K562 (cell line): ENCODE measurements around the gene PIH1D1.

Experiments used
- BHLHE40 ChIP-seq: IDR thresholded peaks from 2 replicates; pipeline ENCODE4 v1.6.1; 2011; ENCODE audit warnings: low read length, improper control_type of control experiment
- BRF1 ChIP-seq: IDR thresholded peaks from 3 replicates; pipeline ENCODE4 v1.6.1; 2011; ENCODE audit warnings: borderline replicate concordance, mild to moderate bottlenecking; ENCODE audit not compliant: insufficient read length; ENCODE audit errors: extremely low read depth
- JUND ChIP-seq, 2 experiments: IDR thresholded peaks; 2 replicates in 1 of 2; 3 replicates in 1 of 2; pipeline ENCODE4 v1.6.1; 2011; ENCODE audit warnings: borderline replicate concordance in 2 of 2, low read depth in 2 of 2, low read length in 2 of 2, improper control_type of control experiment in 1 of 2, missing biosample characterization in 1 of 2, missing genetic modification characterization in 1 of 2, missing genetic modification reagents in 1 of 2
- MYC ChIP-seq, 2 experiments: fragments of 250-450 bp in 1 of 2; sonication (Bioruptor Pico) in 1 of 2; IDR thresholded peaks; 2 replicates each; pipeline versions ENCODE4 v1.5.1 to v1.6.1; 2012 to 2021; ENCODE audit warnings: low read depth in 2 of 2, borderline replicate concordance in 1 of 2, improper control_type of control experiment in 1 of 2, low read length in 1 of 2, mild to moderate bottlenecking in 1 of 2, moderate library complexity in 1 of 2
- NCOR1 ChIP-seq: fragments of 450-650 bp; IDR thresholded peaks from 2 replicates; pipeline ENCODE4 v1.6.1; 2016; ENCODE audit warnings: mild to moderate bottlenecking, moderate library complexity
- NFIC ChIP-seq: fragments of 450-650 bp; IDR thresholded peaks from 2 replicates; pipeline ENCODE4 v1.6.1; 2017; ENCODE audit warnings: mild to moderate bottlenecking, inconsistent platforms
- SIN3B ChIP-seq: fragments of 450-650 bp; IDR thresholded peaks from 2 replicates; pipeline ENCODE4 v1.6.1; 2017; ENCODE audit warnings: low read depth, mild to moderate bottlenecking, moderate library complexity
- SIRT6 ChIP-seq: IDR thresholded peaks from one replicate; pipeline ENCODE4 v1.6.1; 2012; ENCODE audit warnings: low read depth, mild to moderate bottlenecking, control low read depth, inconsistent platforms, low read length, moderate library complexity
- ZBTB8A ChIP-seq: fragments of 450-650 bp; IDR thresholded peaks from 2 replicates; pipeline ENCODE4 v1.6.1; 2018; ENCODE audit warnings: mild to moderate bottlenecking, moderate library complexity; ENCODE audit not compliant: partially characterized antibody
- ZZZ3 ChIP-seq: fragments of 450-650 bp; IDR thresholded peaks from 2 replicates; pipeline ENCODE4 v1.6.1; 2016; ENCODE audit warnings: antibody characterized with exemption, mild to moderate bottlenecking, moderate library complexity
- TF ChIP-seq, protein P1 (sequence below), 3 experiments: IDR thresholded peaks in 2 of 3; conservative IDR thresholded peaks in 1 of 3; 2 replicates each; pipeline ENCODE4 v1.5.1; 2011 to 2012; ENCODE audit warnings: low read length in 3 of 3, mild to moderate bottlenecking in 3 of 3, control low read depth in 2 of 3, improper control_type of control experiment in 1 of 3, inconsistent platforms in 1 of 3, low read depth in 1 of 3, mixed read lengths in 1 of 3, moderate library complexity in 1 of 3; ENCODE audit not compliant: insufficient read depth in 2 of 3
- TF ChIP-seq, protein P2 (sequence below): fragments of 450-650 bp; IDR thresholded peaks from 2 replicates; pipeline ENCODE4 v1.6.1; 2016; ENCODE audit warnings: antibody characterized with exemption
- TF ChIP-seq, protein P3 (sequence below), 2 experiments: fragments of 450-650 bp; IDR thresholded peaks; 2 replicates each; pipeline ENCODE4 v1.6.1; 2016; ENCODE audit warnings: mild to moderate bottlenecking in 2 of 2, borderline replicate concordance in 1 of 2, low read depth in 1 of 2, moderate library complexity in 1 of 2

DNA sequence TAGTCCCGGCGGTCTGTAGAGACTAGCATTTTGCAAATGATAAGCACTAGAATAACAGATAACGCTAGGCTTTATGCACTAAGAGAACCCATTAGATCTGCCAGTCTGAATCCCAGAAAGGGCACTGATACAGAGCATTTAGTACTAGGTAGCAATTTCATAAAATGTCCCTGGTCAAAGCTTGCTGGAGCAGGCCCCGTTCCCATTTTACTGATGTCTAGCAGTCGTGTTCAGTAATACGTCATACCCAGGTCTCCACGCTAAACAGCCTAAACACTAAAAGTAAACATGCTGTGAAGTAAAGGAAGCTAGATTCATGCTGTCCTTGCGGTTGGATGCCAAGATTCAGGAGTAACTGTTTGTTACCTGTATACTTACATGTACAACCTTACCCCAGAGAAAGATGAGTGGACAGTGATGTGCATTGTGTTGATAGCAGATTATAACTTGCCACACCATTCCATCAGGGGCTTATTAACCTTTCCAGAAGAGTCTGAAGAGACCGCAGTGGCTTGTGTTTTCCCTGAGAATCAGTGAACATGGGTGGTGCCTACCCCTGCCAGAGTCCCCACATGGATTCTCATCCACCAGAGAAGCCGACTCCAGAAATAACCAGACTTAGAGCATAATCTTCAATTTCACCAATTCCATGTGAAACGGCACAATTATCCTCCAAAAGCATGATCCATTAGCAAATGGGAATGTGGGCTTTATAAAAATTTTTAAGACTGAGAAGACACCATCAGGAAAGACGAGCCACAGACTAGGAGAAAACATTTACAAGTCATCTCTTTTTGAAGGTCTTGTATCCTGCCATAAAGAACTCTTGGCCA lies 41.2 kb upstream of the PIH1D1 start:
- TF ChIP-seq SIRT6 (peak; percentile 98), JUND (IDR thresholded peaks at IDR 0.05; ENCODE audit: borderline replicate concordance, low read depth, low read length) (no peak), JUND (tag; IDR thresholded peaks at IDR 0.05; ENCODE audit: borderline replicate concordance, low read depth, low read length) (no peak), ZZZ3 (no peak), BHLHE40 (no peak), BRF1 (no peak), MYC (IDR thresholded peaks at IDR 0.05; ENCODE audit: low read depth, low read length) (no peak), MYC (CRISPR knock-in tag; IDR thresholded peaks at IDR 0.05; ENCODE audit: borderline replicate concordance, low read depth) (no peak), NFIC (no peak; the same call in none of the 2 replicates), SIN3B (no peak), NCOR1 (peak; percentile 61; the same call in 1 of the 2 replicates), ZBTB8A (no peak)
- TF ChIP-seq, protein P1, sequence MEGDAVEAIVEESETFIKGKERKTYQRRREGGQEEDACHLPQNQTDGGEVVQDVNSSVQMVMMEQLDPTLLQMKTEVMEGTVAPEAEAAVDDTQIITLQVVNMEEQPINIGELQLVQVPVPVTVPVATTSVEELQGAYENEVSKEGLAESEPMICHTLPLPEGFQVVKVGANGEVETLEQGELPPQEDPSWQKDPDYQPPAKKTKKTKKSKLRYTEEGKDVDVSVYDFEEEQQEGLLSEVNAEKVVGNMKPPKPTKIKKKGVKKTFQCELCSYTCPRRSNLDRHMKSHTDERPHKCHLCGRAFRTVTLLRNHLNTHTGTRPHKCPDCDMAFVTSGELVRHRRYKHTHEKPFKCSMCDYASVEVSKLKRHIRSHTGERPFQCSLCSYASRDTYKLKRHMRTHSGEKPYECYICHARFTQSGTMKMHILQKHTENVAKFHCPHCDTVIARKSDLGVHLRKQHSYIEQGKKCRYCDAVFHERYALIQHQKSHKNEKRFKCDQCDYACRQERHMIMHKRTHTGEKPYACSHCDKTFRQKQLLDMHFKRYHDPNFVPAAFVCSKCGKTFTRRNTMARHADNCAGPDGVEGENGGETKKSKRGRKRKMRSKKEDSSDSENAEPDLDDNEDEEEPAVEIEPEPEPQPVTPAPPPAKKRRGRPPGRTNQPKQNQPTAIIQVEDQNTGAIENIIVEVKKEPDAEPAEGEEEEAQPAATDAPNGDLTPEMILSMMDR (IDR thresholded peaks at IDR 0.05 in 2 of 3, conservative IDR thresholded peaks at IDR 0.05 in 1 of 3; ENCODE audit: insufficient read depth in 2 of 3, low read depth in 1 of 3, low read length in 3 of 3): no peak
- TF ChIP-seq, protein P2, sequence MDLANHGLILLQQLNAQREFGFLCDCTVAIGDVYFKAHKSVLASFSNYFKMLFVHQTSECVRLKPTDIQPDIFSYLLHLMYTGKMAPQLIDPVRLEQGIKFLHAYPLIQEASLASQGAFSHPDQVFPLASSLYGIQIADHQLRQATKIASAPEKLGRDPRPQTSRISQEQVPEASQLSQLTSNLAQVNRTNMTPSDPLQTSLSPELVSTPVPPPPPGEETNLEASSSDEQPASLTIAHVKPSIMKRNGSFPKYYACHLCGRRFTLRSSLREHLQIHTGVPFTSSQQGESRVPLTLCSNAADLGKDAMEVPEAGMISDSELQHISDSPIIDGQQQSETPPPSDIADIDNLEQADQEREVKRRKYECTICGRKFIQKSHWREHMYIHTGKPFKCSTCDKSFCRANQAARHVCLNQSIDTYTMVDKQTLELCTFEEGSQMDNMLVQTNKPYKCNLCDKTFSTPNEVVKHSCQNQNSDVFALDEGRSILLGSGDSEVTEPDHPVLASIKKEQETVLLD: no peak
- TF ChIP-seq, protein P3, sequence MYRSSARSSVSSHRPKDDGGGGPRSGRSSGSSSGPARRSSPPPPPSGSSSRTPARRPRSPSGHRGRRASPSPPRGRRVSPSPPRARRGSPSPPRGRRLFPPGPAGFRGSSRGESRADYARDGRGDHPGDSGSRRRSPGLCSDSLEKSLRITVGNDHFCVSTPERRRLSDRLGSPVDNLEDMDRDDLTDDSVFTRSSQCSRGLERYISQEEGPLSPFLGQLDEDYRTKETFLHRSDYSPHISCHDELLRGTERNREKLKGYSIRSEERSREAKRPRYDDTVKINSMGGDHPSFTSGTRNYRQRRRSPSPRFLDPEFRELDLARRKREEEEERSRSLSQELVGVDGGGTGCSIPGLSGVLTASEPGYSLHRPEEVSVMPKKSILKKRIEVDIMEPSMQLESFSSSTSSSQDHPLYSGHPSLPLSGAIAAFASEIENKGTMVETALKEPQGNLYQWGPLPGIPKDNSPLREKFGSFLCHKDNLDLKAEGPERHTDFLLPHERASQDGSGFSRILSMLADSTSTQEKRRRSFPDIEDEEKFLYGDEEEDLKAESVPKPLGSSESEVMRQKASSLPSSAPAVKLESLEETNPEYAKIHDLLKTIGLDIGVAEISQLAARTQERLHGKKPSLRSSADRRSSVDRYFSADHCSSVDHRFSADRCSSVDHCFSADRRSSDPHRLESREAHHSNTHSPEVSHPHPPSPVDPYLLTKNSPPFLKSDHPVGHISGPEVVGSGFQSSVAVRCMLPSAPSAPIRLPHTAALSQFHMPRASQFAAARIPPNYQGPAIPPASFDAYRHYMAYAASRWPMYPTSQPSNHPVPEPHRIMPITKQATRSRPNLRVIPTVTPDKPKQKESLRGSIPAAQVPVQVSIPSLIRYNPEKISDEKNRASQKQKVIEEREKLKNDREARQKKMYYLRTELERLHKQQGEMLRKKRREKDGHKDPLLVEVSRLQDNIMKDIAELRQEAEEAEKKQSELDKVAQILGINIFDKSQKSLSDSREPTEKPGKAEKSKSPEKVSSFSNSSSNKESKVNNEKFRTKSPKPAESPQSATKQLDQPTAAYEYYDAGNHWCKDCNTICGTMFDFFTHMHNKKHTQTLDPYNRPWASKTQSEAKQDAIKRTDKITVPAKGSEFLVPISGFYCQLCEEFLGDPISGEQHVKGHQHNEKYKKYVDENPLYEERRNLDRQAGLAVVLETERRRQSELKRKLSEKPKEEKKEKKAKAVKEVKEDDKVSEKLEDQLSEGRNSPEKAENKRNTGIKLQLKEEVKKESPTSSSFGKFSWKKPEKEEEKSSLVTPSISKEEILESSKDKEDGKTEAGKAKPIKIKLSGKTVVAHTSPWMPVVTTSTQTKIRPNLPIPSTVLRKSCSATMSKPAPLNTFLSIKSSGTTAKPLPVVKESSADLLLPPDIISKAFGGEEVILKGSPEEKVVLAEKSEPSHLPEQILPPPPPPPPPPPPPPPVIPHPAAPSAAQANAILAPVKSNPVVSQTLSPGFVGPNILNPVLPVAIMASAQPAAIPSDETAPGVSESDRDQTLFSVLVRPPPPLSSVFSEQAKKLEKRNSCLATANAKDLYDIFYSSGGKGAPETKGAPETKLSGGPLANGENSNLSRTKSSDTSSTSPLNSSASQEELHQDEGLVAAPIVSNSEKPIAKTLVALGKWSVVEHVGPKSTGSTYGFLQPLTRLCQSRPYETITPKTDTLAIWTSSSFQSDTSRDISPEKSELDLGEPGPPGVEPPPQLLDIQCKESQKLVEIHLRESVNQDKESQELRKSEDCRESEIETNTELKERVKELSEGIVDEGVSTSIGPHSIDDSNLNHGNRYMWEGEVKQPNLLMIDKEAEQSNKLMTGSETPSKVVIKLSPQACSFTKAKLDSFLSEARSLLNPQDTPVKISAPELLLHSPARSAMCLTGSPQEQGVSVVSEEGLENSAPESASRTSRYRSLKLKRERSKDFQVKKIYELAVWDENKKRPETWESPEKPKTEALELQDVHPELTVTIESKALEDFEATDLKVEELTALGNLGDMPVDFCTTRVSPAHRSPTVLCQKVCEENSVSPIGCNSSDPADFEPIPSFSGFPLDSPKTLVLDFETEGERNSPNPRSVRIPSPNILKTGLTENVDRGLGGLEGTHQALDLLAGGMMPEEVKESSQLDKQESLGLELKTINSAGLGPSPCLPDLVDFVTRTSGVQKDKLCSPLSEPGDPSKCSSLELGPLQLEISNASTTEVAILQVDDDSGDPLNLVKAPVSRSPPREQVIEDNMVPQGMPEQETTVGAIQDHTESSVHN (IDR thresholded peaks at IDR 0.05; ENCODE audit: borderline replicate concordance in 1 of 2, low read depth in 1 of 2): no peak
